ENCODE measurements around the gene PTBP1. TPM values are rescaled to one million over a fixed set of nuclear protein-coding genes. Genes with fewer than 3 reads are reported as not detected.
A peak's percentile ranks its signal among the peaks of the same experiment; 100 is the strongest.

Gene PTBP1
- total RNA-seq, 1 experiment from 2014 or later: 308 TPM

DNA sequence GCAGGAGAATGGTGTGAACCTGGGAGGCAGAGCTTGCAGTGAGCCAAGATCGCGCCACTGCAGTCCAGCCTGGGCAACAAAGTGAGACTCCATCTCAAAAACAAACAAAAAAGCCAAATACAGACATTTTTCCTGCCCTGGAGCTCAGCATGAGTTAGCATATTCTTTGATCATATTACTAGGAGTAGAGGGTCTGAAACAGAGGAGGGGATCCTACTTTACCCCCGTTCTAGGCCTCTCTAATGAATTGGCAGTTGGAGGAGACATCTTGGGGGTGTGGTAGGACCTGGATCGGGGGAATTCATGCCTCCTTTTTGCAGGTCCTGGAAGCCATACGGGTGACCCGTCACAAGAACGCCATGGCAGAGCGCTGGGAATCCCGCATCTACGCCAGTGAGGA, 34.1 kb upstream of the PTBP1 start:
- DNase-seq (ENCODE audit: low read depth in 1 of 2, low spot score in 2 of 2): no peak
- Histone ChIP-seq H3K36me3 (no peaks in the 10 kb centered on the region), H3K4me1 (replicated peaks) (peaks cover 4% of the 10 kb centered on the region), H3K4me3 (no peak overlapping the region), H3K27me3 (replicated peaks) (no peaks in the 10 kb centered on the region), H3K27ac (no peak overlapping the region), H3K9me3 (replicated peaks) (0 out of 2 replicates have a peak, but pooled peaks cover under 1% of the 10 kb centered on the region)

DNA sequence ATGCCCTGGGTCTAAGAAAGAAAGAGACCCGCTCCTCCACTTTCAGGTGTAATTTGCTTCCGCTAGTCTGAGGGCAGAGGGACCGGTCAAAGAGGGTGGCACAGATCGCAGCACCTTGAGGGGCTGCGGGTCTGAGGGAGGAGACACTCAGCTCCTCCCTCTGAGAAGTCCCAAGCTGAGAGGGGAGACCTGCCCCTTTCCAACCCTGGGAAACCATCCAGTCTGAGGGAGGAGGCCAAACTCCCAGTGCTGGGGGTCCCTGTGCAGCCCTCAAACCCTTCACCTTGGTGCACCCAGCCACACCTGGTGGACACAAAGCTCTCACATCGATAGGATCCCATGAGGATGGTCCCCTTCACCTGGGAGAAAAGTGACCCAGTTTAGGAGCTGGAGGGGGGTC, 33.4 kb upstream of the PTBP1 start:
- Histone ChIP-seq H3K27me3 (replicated peaks) (no peaks in the 10 kb centered on the region), H3K4me1 (replicated peaks) (peaks cover 9% of the 10 kb centered on the region), H3K4me3 (no peak overlapping the region), H3K27ac (no peak overlapping the region), H3K36me3 (no peaks in the 10 kb centered on the region), H3K9me3 (replicated peaks) (no peaks in the 10 kb centered on the region)
- DNase-seq (ENCODE audit: low read depth in 1 of 2, low spot score in 2 of 2): no peak

DNA sequence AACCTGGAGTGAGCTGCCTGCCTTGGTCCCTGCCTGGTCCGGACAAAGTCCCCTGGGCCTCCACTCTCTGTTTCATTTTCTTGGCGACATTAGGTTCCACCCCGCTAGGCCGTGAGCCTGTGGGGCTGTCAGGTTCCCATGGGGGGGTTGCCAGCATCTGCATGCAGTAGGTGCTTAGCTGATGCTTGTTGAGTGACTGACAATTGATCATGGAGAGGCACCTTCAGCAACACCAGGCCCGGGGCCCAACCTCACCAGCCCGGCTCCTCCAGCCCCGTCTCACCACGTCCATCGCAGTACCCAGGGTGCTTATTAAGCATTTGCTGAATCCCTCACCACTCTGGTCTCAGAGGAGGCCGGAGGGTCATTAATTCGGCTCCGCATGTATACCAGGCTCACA, 33.0 kb upstream of the PTBP1 start:
- Histone ChIP-seq H3K27ac (no peak overlapping the region), H3K4me3 (no peak overlapping the region), H3K27me3 (replicated peaks) (no peaks in the 10 kb centered on the region), H3K36me3 (no peaks in the 10 kb centered on the region), H3K9me3 (replicated peaks) (no peaks in the 10 kb centered on the region), H3K4me1 (replicated peaks) (peaks cover 12% of the 10 kb centered on the region)
- DNase-seq (ENCODE audit: low read depth in 1 of 2, low spot score in 2 of 2): no peak

- no peak overlapping the region for H3K27ac ChIP-seq
- H3K27me3 ChIP-seq (replicated peaks): no peaks in the 10 kb centered on the region
- H3K36me3 ChIP-seq: no peaks in the 10 kb centered on the region
- H3K9me3 ChIP-seq (replicated peaks): no peaks in the 10 kb centered on the region
- no peak overlapping the region for H3K4me3 ChIP-seq
- H3K4me1 ChIP-seq (replicated peaks): peaks cover 19% of the 10 kb centered on the region
- no peak for DNase-seq (ENCODE audit: low read depth in 1 of 2, low spot score in 2 of 2)
Observed at GRCh38 chr19:765179-765738, 32.0 kb upstream of the PTBP1 start.

- Histone ChIP-seq H3K27ac (peak overlapping the region; percentile 36), H3K9me3 (replicated peaks) (no peaks in the 10 kb centered on the region), H3K4me1 (replicated peaks) (peaks cover 26% of the 10 kb centered on the region), H3K36me3 (no peaks in the 10 kb centered on the region), H3K27me3 (replicated peaks) (no peaks in the 10 kb centered on the region), H3K4me3 (no peak overlapping the region)
- peak; percentile 88 to 91 for DNase-seq (ENCODE audit: low read depth in 1 of 2, low spot score in 2 of 2)
Observed at GRCh38 chr19:768424-768823, 28.8 kb upstream of the PTBP1 start.

DNA sequence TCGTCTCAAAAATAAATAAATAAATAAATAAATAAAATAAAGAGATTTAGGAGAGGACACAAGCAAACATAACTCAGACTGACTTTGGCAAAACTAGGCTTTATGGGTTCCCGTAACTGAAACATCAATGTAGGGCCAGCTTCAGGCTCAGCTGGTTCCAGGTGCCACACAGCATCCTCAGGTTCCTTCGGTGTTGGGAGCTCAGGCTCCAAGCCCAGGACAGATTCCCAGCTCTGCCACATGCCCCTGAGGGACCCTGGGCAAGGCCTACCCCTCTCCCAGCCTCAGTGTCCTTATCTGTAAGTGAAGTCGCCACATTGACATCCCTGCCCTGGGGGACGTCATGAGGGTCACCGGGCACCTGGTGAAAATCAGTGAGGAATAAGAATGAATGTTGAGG, 27.6 kb upstream of the PTBP1 start:
- Histone ChIP-seq H3K36me3 (no peaks in the 10 kb centered on the region), H3K9me3 (replicated peaks) (no peaks in the 10 kb centered on the region), H3K4me3 (no peak overlapping the region), H3K4me1 (replicated peaks) (peaks cover 26% of the 10 kb centered on the region), H3K27ac (no peak overlapping the region), H3K27me3 (replicated peaks) (no peaks in the 10 kb centered on the region)
- no peak for DNase-seq (ENCODE audit: low read depth in 1 of 2, low spot score in 2 of 2)

- no peak overlapping the region for H3K4me3 ChIP-seq
- no peak overlapping the region for H3K27ac ChIP-seq
- no peaks in the 10 kb centered on the region for H3K9me3 ChIP-seq (replicated peaks)
- no peaks in the 10 kb centered on the region for H3K36me3 ChIP-seq
- peak; percentile 48 to 81 for DNase-seq (ENCODE audit: low read depth in 1 of 2, low spot score in 2 of 2)
- H3K4me1 ChIP-seq (replicated peaks): peaks cover 26% of the 10 kb centered on the region
- H3K27me3 ChIP-seq (replicated peaks): no peaks in the 10 kb centered on the region
Observed at GRCh38 chr19:771332-771785, 25.9 kb upstream of the PTBP1 start.

- Histone ChIP-seq H3K27ac (no peak overlapping the region), H3K36me3 (0 out of 2 replicates have a peak, but pooled peaks cover 3% of the 10 kb centered on the region), H3K27me3 (replicated peaks) (no peaks in the 10 kb centered on the region), H3K4me1 (replicated peaks) (peaks cover 26% of the 10 kb centered on the region), H3K9me3 (replicated peaks) (no peaks in the 10 kb centered on the region), H3K4me3 (no peak overlapping the region)
- DNase-seq (ENCODE audit: low read depth in 1 of 2, low spot score in 2 of 2): no peak
Observed at GRCh38 chr19:772063-772462, 25.2 kb upstream of the PTBP1 start.

DNA sequence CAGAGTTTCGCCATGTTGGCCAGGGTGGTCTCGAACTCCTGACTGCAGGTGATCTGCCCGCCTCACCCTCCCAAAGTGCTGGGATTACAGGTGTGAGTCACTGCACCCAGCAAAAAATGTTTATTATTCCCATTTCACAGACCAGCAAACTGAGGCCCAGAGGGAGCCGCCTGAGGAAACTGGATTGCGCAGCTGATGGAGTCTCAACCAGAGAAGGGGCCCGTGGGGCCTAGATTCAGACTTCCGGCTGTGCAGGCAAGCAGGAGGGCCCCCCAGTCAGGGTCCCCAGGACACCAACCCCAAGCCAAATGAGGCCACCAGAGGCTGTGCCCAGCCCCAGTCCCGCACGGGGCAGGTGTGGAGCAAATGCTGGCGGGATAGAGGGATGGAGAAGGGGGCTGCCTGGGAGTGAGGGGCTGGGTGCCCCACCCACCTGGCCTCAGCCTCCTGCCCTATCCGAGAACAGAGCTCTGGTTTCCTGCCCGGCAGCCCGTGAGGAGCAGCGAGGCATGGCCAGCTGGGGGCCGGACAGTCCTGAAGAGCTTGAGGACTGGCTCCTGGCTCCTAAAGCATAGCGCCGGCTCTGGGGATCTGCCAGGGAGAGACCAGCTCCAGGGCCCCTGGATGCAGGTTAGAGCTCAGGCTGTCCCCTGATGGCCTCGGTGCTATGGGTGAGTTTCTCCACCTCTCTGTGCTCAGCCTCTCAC, 24.4 kb upstream of the PTBP1 start:
- Histone ChIP-seq H3K9me3 (replicated peaks) (no peaks in the 10 kb centered on the region), H3K4me1 (replicated peaks) (peaks cover 26% of the 10 kb centered on the region), H3K36me3 (0 out of 2 replicates have a peak, but pooled peaks cover 3% of the 10 kb centered on the region), H3K27me3 (replicated peaks) (no peaks in the 10 kb centered on the region), H3K27ac (no peak overlapping the region), H3K4me3 (no peak overlapping the region)
- DNase-seq (ENCODE audit: low read depth in 1 of 2, low spot score in 2 of 2): no peak

- no peak for DNase-seq (ENCODE audit: low read depth in 1 of 2, low spot score in 2 of 2)
- Histone ChIP-seq H3K4me1 (replicated peaks) (peaks cover 36% of the 10 kb centered on the region), H3K4me3 (no peak overlapping the region), H3K27ac (no peak overlapping the region), H3K9me3 (replicated peaks) (no peaks in the 10 kb centered on the region), H3K27me3 (replicated peaks) (no peaks in the 10 kb centered on the region), H3K36me3 (peaks cover 15% of the 10 kb centered on the region; the same call in 1 of the 2 replicates)
Observed at GRCh38 chr19:776549-776948, 20.7 kb upstream of the PTBP1 start.

DNA sequence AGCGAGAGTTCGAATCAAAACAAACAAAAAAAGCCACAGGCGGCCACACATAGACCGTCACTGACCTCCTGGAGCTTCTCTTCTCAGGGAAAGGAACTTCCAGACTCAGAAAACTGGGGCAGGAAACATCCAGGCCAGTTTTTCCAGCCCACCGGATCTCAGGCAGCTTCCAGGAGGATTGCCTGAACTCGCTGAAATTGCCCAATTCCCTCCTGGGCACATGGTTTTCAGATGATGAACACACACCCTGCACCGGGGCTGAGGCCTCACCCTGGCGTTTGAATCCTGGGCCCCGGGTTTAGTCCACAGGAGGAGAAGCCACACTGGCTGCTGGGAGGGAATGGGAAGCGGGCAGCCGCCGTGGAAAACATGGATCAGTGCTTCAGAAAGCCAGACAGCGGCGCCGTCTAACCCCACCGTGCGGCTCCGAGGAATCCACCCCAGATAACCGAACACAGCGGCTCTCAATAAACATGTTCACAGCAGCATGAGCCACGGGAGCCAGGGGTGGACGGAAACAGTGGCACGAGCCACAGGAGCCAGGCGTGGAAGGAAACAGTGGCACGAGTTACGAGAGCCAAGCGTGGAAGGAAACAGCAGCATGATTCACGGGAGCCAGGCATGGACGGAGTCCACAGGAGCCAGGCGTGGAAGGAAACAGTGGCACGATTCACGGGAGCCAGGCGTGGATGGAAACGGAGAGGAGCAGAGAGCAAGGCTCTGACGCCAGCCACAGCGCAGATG, 18.2 kb upstream of the PTBP1 start:
- Histone ChIP-seq H3K36me3 (peaks cover 19% of the 10 kb centered on the region; the same call in 1 of the 2 replicates), H3K27me3 (replicated peaks) (no peaks in the 10 kb centered on the region), H3K4me3 (peak overlapping the region; percentile 12; the same call in 1 of the 2 replicates), H3K4me1 (replicated peaks) (peaks cover 59% of the 10 kb centered on the region), H3K27ac (peak overlapping the region; percentile 68), H3K9me3 (replicated peaks) (no peaks in the 10 kb centered on the region)
- peak; percentile 93 to 95 for DNase-seq (ENCODE audit: low read depth in 1 of 2, low spot score in 2 of 2)

- Histone ChIP-seq H3K27me3 (replicated peaks) (no peaks in the 10 kb centered on the region), H3K4me1 (replicated peaks) (peaks cover 67% of the 10 kb centered on the region), H3K27ac (peak overlapping the region; percentile 95), H3K4me3 (peak overlapping the region; percentile 47), H3K9me3 (replicated peaks) (no peaks in the 10 kb centered on the region), H3K36me3 (peaks cover 34% of the 10 kb centered on the region)
- peak in 1 of 2 experiments; percentile 51 for DNase-seq (ENCODE audit: low read depth in 1 of 2, low spot score in 2 of 2)
Observed at GRCh38 chr19:780935-781334, 16.3 kb upstream of the PTBP1 start.

- peaks cover 67% of the 10 kb centered on the region for H3K4me1 ChIP-seq (replicated peaks)
- H3K36me3 ChIP-seq: peaks cover 37% of the 10 kb centered on the region
- no peak for DNase-seq (ENCODE audit: low read depth in 1 of 2, low spot score in 2 of 2)
- H3K27me3 ChIP-seq (replicated peaks): no peaks in the 10 kb centered on the region
- peak overlapping the region; percentile 47 for H3K4me3 ChIP-seq
- no peaks in the 10 kb centered on the region for H3K9me3 ChIP-seq (replicated peaks)
- H3K27ac ChIP-seq: peak overlapping the region; percentile 95
Observed at GRCh38 chr19:781800-782184, 15.5 kb upstream of the PTBP1 start.

All from SJSA1 (cell line).